GM19239 (cell line): ENCODE measurements around the gene KPNA1.
A peak's percentile ranks its signal among the peaks of the same experiment; 100 is the strongest.

Experiments used
- DNase-seq: peaks from one replicate; pipeline ENCODE4 v3.0.0; 2011; ENCODE audit warnings: low spot score; ENCODE audit not compliant: insufficient read length
- FAIRE-seq: peaks from 2 replicates; lab custom pipeline; 2011; peaks lifted over from hg19 to GRCh38; lab: Jason Lieb, UNC

The KPNA1 gene

DNA sequence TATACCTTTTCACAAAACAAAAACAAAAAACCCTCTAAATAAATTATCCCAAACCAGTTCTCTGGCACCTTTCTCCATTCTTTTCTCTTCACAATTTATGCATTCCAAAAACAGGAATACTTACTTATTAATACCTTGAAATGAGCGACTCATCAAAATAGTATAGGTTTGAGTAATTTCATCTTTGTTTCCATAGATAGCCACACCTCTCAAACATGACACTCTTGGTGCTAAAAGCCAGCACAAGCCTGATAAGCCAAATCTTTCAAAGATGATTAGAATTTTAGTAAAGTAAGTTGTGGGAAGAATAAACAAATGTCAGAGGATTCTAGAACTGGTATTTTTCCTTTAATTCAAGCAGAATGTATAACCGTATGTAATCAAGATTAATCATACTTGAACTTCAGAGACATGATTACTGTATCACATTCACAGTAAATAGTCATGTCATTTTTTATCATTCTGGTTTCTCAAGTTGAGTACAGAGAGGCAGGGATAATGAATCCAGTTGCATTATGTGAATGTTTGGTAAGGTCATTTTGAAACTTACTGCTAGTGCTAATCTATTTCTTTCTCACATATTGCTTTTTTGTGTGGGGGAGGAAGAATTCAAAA is 86.8 kb downstream of the KPNA1 start:
- peak; percentile 35 for FAIRE-seq
- no peak for DNase-seq

DNA sequence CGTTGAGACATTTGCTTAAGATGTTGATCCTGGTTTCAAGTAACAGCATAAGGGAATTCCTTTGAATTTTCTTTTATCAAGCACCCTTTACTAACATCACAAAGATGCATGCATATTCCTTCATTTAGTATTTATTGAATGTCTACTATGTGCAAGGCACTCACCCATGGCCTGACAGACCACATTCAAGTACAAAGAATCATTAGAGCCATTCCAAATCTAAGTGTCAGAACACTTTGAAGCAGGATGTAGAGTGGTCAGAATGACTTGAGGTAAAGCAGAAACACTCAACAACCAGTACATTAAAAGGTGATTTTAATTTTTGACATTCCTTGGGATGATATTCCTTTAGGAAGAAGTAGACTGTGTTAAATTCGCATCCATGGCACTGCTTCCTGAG is 92.9 kb downstream of the KPNA1 start:
- FAIRE-seq (no peak), DNase-seq (no peak)

DNA sequence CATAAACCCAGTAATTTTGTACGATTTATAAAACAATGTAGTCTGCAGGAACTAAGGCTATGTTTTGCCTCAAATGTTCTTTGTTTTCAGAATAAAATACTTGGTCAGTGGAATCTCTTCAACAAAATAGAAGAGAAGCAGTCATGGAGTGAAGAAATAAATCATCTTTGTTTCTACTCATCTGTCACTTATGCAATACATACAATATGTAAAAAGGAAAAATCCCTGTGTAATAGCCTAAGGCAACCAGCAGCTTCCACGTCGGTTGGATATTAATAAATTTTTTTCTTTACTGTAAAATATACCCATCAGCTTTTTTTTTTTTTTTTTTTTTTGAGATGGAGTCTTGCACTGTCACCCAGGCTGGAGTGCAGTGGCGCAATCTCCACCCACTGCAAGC is 93.6 kb downstream of the KPNA1 start:
- FAIRE-seq = no peak

DNA sequence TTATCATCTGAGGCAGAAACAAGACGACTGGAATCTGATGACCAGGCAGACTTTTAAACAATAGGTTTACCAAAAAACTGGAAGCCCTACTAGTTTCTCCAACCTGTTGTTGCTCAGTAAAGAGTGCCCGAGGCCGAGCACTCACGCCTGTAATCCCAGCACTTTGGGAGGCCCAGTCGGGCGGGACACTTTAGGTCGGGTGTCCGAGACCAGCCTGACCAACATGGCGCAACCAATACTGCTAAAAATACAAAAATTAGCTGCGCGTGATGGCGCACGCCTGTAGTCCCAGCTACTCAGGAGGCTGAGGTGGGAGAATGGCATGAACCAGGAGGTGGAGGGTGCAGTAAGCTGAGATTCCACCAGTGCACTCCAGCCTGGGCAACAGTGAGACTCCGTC is 97.8 kb downstream of the KPNA1 start:
- no peak for FAIRE-seq
- DNase-seq = no peak

More for the DNA sequence above, 93.6 kb downstream of the KPNA1 start:
- DNase-seq = no peak

DNA sequence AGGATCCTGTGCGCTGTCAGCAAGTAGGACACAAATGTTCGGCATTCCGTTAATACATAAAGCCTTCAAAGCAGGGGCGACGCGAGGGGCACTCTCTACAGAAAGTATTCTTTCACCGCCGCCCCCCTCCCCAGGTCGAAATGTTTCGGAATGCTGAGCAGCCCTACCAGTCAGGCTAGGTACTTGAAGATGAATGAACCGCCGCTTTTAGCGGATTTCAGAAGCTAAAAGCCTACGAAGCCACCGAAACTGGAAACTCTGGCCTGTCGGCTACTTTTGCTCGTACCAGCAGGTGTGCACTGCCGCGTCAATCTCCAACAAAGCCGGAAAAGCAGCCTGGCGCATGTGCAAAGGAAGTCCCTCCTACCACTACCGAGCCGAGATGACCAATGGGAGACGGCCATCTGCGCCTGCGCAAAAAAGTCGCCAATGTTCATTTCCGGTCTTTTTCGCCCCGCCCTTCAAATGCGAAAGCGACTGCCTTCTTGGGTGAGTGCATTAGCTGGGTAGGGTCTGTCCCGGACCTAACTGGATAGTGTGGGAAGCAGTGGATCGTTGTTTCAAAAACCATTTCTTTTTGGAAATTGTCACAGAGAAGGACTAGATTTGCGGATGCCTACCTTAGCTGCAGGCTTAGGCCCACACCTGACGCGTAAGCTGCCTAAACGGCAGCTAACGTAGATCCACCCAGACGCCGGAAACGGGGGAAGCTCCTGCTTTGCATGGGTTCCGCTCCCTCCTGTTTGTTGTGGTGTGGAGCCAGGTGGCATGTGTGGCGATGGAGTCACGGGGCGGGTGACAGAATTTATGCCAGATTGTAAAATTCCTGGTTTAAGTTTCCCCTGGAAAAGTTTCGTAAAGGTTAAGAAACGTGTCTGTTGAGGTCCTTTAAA is 98.7 kb downstream of the KPNA1 start, which contains the start of gene WDR5B:
WDR5B (minus strand) TSS at position 301 of the 893 bp plus-strand sequence. CDS start 534 bp downstream, outside the sequence.
- FAIRE-seq = peak; percentile 100

DNA sequence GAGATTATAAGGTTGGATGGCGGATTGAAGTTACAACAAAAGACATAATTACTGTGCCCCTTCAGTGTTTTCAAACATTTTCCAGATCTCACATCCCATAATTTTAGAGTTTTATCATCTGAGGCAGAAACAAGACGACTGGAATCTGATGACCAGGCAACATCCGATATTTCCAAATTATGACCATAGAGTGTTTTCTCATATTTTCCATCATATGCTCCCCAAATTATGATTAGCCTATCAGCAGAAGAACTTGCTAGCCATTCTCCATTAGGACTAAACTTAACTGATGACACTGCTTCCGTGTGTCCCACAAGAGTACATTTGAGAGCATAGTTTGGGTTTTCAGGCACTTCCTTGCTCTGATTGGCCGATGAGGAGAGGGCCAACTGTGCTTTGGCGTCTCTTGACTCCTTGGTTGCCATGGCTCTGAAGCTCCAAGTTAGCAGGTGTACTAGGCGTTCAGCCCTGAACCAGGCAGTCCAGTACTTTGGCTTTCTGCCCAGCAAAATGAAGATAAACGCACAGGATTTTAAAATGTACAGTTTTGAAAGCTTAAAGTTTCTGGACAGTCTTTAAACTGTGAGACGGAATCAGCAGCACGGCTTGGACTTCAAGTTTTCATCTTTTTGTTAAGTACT is 99.5 kb downstream of the KPNA1 start:
- DNase-seq (peak; percentile 53), FAIRE-seq (no peak)

More for the DNA sequence above, 98.7 kb downstream of the KPNA1 start, which contains the start of gene WDR5B:
- DNase-seq = peak; percentile 75

DNA sequence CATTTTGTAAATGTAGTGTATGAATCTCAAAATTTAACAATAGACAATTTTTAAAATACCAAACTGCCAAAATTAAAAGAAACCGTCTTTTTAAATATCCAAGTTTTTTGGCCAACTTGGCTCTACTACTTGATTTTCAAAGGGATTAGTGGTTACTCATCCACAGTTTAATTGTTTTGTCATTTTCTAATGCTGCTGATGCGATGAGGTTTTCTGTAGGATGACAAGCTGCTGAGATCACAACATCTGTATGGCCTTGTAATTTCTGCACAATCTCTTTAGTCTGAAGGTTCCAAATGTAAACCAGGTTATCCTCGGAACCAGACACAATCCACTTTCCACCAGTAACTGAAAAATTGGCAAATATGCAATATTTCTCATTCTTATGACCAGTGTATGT is 100.3 kb downstream of the KPNA1 start:
- FAIRE-seq (no peak), DNase-seq (no peak)

DNA sequence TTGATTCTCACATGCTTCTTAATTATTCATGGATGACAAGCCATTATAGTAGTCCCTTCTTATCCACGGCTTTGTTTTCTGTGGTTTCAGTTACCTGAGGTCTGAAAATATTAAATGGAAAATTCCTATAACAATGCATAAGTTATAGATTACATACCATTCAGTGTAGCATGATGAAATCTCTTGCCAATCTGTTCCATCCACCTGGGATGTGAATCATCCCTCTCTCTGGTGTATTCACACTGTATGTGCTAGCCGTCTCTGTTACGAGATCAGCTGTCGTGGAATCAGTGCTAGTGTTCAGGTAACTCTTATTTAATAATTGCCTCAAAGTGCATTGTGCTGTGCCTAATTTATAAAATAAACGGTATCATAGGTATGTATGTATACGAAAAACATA is 104.1 kb downstream of the KPNA1 start:
- no peak for DNase-seq

DNA sequence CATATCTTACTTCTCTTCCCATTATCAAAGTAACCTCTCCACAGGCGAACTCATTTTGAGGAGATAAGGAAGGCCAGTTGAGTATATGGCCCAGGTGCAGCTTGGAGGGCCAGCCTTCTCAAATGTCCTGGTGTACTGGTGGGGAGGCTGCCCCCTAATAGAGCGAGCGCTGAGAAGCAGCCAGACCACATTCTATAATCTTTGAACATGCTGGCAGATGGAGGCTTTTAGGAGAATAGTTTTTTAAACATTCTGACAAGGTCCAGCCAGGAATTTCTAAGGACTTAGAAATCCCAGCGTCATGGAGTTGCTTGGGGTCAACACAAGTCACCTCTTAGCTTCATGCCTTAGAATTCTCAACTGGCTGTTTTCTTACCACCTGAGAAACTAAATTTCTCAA is 104.6 kb downstream of the KPNA1 start:
- no peak for DNase-seq
- FAIRE-seq = peak; percentile 65

More for the DNA sequence above, 104.1 kb downstream of the KPNA1 start:
- FAIRE-seq = no peak

- FAIRE-seq (peak; percentile 86), DNase-seq (no peak)
Measured at GRCh38 chr3:122409446-122409845, 105.3 kb downstream of the KPNA1 start.

- FAIRE-seq (no peak), DNase-seq (no peak)
Measured at GRCh38 chr3:122407946-122408345, 106.8 kb downstream of the KPNA1 start.

DNA sequence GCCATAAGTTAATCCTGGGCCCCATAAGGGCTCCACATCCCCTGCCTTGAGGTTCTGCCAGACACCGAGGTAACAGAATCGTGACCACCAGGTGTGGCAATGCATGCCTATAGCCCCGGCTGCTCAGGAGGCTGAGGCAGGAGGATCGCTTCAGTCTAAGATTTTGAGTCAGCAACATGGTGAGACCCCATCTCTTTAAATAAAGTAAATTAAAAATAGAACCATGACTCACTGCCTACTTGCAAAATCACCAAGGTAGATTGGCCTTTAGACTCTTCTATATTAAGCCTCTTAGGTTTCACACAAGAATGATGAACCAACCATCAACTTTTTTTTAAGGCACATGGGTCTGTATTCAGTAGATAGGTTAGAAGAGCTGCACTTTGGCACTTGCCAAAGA is 108.5 kb downstream of the KPNA1 start:
- DNase-seq (no peak), FAIRE-seq (peak; percentile 66)

- FAIRE-seq (no peak), DNase-seq (no peak)
Measured at GRCh38 chr3:122405015-122405414, 109.7 kb downstream of the KPNA1 start.

GRCh38 chr3:122403489-122403888 is 111.2 kb downstream of the KPNA1 start:
- DNase-seq = no peak
- FAIRE-seq = no peak

DNA sequence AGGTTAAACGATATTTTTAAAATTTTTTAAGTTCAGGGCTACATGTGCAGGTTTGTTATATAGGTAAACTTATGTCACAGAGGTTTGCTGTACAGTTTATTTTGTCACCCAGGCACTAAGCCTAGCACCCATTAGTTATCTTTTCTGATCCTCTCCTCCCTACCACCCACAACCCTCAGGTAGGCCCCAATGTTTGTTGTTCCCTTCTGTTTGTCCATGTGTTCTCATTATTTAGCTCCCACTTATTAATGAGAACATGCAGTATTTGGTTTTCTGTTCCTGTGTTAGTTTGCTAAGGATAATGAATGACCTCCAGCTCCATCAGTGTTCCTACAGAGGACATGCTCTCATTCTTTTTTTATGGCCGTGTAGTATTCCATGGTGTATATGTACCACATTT is 115.8 kb downstream of the KPNA1 start:
- DNase-seq (no peak), FAIRE-seq (no peak)

- FAIRE-seq (no peak), DNase-seq (no peak)
Measured at GRCh38 chr3:122397201-122397600, 117.5 kb downstream of the KPNA1 start.

GRCh38 chr3:122396511-122396910 is 118.2 kb downstream of the KPNA1 start:
- FAIRE-seq = no peak
- no peak for DNase-seq

- no peak for DNase-seq
- FAIRE-seq = no peak
Measured at GRCh38 chr3:122395582-122395981, 119.2 kb downstream of the KPNA1 start.

- no peak for DNase-seq
Measured at GRCh38 chr3:122394173-122394572, 120.6 kb downstream of the KPNA1 start.

DNA sequence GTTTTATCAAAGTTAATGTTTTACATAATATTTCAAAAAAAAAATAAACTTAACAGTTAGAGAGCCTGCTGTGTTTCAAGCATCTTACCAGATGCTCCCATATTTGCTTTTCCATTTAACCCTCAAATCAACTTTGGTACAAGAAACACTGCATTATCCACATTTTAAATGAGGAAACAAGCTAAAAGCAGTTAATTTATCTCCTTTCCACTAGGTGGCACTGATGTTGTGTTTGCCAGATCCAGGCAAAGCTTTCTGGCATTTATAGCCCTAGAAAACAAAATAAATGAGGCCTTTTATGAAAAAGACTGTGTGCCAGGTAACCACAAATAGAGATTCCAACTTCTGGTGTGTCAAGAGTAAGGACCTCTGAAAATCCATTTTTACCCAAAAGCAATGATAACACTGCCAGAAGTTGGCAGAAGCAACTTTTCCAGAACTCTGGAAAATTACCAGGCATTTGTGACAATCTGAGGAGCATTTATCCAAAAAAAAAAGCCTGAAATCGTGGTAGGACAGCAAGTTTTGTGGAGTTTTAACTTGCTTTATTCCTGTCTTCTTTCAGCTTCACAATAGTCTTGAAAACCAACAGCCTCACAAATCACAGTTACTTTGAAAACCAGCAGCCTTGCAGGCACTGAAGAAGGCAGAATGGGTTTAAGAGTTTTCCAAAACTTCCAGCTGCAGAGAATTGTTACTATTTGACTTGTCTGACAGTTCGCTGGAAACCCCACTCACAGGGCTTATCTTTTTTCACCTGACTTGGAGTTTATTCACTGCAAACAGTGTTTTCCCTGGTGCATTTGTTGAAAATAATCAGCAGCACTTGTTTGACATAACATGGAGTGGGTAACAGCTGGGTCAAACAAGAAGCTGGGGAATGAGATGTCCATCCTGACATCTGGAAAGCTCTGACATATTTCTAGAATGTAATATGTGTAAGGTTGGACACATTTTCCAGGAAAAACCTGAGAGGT is 121.6 kb downstream of the KPNA1 start:
- DNase-seq (no peak), FAIRE-seq (peak; percentile 95)

More at GRCh38 chr3:122394173-122394572, 120.6 kb downstream of the KPNA1 start:
- FAIRE-seq = peak; percentile 14
